VCaP (cell line): Measurements from ENCODE around the gene BARX1.

Source experiments
- H3K27ac ChIP-seq: fragments of 450-650 bp; 2 replicates; pipeline ENCODE4 v1.5.1; 2017
- CTCF ChIP-seq: fragments of 450-650 bp; conservative IDR thresholded peaks from 2 replicates; pipeline ENCODE4 v1.5.1; 2017; ENCODE audit warnings: mild to moderate bottlenecking, moderate library complexity

BARX1 gene

GRCh38 chr9:93909242-93909616 lies 45.9 kb downstream of the BARX1 start:
- TF ChIP-seq CTCF: peak; percentile 57
- peak overlapping the region; percentile 41; the same call in 1 of the 2 replicates for H3K27ac ChIP-seq

DNA sequence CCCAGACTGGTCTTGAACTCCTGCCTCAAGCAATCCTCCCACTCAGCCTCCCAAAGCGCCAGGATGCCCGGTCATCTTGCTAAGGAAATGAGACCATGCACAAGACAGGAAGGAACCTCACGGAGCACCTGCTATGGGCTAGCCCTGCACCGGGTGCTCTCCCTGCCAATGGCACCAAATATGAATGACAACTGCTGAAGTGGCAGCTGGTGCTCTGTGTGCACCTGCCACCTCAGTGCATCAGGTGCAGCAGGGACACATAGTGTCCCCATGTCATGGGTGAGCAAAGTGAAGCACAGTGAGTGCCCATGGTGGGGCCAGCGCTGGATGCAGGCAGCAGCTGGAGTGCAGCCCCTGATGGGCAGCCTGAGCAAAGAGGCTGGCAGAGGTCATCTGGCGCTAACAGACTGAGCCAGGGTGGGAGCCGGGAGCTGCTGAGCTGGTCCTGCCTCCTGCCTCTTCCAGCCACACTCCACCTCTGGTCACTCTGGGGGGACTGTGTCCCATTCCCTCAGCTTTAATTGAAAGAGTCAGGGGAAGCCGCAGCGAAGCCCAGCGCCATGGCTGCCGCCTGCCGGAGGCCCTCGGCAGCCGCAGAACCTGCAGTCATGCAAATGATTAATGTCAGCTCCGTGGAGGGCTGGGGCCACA lies 46.4 kb downstream of the BARX1 start:
- TF ChIP-seq CTCF: peak; percentile 79
- peak overlapping the region; percentile 41; the same call in 1 of the 2 replicates for H3K27ac ChIP-seq

DNA sequence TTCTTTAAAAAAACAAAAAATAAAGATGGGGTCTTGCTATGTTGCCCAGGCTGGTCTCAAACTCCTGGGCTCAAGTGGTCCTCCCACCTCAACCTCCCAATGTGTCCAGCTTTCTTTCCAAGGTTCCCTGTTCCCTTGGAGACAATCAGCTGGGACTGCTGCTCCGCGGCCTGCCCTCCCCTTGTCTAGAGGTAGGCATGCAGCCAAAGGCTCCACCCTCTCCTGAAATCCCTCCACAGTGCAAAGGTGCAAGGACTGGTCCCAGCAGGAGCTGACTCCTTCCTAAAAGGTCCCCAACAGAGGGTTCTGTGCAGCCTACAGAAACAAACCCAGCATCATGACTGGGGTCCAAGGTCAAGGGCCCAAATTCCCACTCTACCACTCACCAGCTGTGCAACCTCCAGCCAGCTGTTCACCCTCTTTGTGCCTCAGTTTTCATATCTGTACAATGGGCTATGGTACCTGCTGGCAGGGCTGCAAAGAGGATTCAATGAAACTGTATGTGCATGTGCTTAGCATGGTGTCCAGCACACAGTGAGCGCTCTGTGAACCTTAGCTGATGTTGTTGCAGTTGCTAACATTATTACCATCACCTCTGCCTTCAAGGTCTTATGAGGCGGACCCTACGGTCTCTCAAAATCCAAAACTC lies 47.5 kb downstream of the BARX1 start:
- TF ChIP-seq CTCF: no peak
- no peak overlapping the region for H3K27ac ChIP-seq

DNA sequence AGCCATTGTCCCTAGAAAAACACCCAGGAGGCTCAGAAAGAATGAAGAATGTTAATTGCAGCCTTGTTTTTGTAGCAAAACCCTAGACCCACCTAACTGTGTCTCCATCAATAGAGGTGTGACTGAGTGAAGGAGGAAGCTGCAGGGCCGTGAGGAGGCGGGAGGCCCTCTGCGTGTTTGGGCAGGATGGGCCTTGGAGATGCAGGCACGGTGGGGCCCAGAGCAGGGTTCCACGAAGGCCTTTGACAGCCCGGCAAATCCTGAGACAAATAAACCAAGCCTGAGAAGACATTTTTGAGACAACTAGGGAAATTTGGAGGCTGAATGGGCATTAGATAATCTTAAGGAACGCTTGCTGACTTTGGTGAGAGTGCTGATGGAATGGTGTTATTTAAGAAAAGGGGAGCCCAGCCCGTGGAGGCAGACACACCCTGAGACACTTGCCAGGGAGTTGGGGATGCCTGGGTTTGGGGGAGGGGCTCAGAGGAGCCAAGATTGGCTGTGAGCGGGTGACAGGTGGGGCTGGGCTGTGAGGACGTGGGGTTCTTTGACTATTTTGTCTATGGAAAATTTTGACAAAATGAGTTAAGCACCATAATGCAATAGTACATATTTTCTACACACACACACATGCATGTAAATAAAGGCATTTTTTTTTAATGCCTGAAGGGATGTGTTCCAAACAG lies 48.8 kb downstream of the BARX1 start:
- no peak overlapping the region for H3K27ac ChIP-seq
- no peak for TF ChIP-seq CTCF

- H3K27ac ChIP-seq: no peak overlapping the region
- TF ChIP-seq CTCF: no peak
Measured at GRCh38 chr9:93905473-93906133, 49.6 kb downstream of the BARX1 start.

- TF ChIP-seq CTCF: no peak
- H3K27ac ChIP-seq: no peak overlapping the region
Measured at GRCh38 chr9:93904649-93905472, 50.3 kb downstream of the BARX1 start.
